ENCODE measurements around the gene GSTA4.

DNA sequence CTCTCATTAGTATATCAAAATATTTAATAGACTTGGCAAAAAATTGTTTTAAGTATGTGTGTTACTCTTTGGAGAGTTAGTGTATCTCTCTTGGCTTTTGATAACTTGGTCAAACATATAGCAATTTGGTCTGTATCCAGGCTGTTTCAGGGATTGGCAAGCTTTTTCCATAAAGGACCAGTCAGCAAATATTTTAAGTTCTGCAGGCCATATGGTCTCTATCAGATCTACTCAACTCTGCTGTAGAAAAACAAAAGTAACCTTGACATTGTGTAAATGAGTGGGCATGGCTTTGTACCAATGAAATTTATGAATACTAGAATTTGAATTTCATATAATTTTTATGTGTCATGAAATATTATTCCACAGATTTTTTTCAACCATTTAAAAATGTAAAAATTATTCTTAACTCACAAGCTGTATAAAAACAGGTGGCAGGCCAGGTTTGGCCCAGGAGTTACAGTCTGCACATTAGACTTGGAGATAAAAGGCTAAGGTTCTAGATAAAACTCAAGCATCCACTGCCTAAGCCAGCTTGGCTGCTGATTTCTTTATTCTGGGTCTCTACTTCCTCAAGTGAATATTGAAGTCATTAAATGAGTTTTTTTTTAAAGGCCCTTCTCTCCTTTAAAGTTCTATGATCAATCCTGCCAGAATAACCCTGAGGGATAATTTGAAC, 13.7 kb downstream of the GSTA4 start:
- TF ChIP-seq CTCF (IDR thresholded peaks at IDR 0.05; ENCODE audit: low read depth, low read length, poor library complexity, severe bottlenecking) (no peak), EZH2phosphoT487 (IDR thresholded peaks at IDR 0.05; ENCODE audit: borderline replicate concordance, low read length) (no peak)

All from DOHH2 (cell line).